ENCODE measurements around the gene DSG2. TPM values are rescaled to one million over a fixed set of nuclear protein-coding genes. Genes with fewer than 3 reads are reported as not detected.

Gene DSG2
- total and polyA plus RNA-seq, 10 donors = 0.06 to 0.79 (median 0.20) TPM; not detected in 1

DNA sequence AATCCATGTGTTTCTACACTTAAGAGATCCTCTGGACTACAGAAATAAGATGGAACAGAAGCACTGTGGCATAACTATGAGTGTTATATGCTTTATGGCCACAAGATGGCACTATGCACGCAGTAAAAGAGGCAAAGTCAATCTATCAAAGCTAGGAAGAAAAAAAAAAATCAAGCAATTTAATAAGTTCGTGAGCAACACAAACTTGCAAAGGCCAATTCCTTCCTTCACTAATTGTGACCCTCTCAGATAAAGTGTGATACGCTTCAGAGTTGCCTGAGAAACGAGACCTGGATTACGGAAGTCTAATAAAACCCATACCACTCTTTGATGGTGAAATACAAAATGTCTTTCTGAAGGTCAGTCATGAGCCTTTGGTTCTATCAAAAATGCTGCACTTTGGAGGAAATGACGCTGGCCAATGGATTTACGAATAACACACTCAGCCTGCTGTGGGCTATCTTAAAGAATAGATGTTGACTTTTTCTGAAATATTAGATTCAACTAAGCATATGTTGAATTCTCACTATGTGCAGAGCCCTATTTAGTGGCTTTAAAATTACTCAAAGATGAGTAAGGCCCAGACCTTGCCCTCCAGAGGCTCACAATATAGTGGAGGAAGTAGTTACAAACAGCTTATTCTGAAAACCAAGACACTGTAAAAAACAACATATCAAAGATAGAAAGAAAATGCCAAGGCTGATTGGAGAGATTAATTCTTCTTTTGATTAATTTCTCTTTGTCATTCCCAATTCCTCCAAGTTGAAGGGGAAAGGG is 58.2 kb downstream of the DSG2 start:
- no peak for DNase-seq
- intact Hi-C loops (cut with DNase I; ENCODE audit: low total_unique reads) = loop anchor here (2.0 to 10.0 kb wide), 2 partner anchors 167 to 419 kb away; no protein-coding TSS in a partner anchor
- Histone ChIP-seq H3K9me3 (no peaks in the 10 kb centered on the region), H3K36me3 (no peaks in the 10 kb centered on the region), H3K4me3 (no peak overlapping the region), H3K27me3 (replicated peaks in 1 of 7) (peaks cover 0 to 8% (median 0%) of the 10 kb centered on the region in 7 donors), H3K27ac (no peak overlapping the region), H3K4me1 (no peaks in the 10 kb centered on the region)
- no peak for TF ChIP-seq POLR2AphosphoS5 (IDR thresholded peaks at IDR 0.05)
- peak; percentile 73 to 90 (median 84) for TF ChIP-seq CTCF (IDR thresholded peaks at IDR 0.05 in 8 of 11, conservative IDR thresholded peaks at IDR 0.05 in 3 of 11)
- WGBS, 5 donors = 12 to 24% (median 14%) methylated on average over 7 of the region's 7 CpGs

DNA sequence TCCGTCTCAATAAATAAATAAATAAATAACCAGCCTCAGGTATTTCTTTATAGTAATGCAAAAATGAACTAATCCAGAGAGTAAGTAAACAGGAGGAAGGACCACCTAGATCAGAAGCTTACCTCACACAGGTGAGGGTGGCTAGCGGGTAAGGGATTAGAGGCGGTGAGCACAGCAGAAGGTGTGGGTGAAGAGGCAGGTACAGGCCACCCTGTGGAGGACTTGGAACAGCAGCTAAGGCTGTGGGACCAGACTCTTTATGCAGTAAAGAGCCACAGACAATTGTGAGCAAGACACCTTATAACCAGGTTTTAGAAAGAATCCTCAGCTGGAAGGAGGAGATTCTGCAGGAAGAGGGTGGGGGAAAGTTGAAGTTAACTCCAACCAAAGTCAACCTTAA is 59.5 kb downstream of the DSG2 start:
- intact Hi-C loops (cut with DNase I; ENCODE audit: low total_unique reads) = loop anchor here (10.0 kb wide), 1 partner anchor 417 kb away; no protein-coding TSS in a partner anchor
- DNase-seq = no peak
- peaks cover 0 to 8% (median 0%) of the 10 kb centered on the region in 7 donors for H3K27me3 ChIP-seq (replicated peaks in 1 of 7)
- no peak overlapping the region for H3K27ac ChIP-seq
- no peaks in the 10 kb centered on the region for H3K9me3 ChIP-seq
- H3K4me3 ChIP-seq = no peak overlapping the region
- H3K4me1 ChIP-seq = no peaks in the 10 kb centered on the region
- H3K36me3 ChIP-seq = no peaks in the 10 kb centered on the region
- WGBS, 5 donors = 92 to 99% (median 97%) methylated on average over 3 of the region's 3 CpGs
- no peak for TF ChIP-seq CTCF (IDR thresholded peaks at IDR 0.05 in 8 of 11, conservative IDR thresholded peaks at IDR 0.05 in 3 of 11)
- no peak for TF ChIP-seq POLR2AphosphoS5 (IDR thresholded peaks at IDR 0.05)
- no peak for TF ChIP-seq POLR2A (IDR thresholded peaks at IDR 0.05)

DNA sequence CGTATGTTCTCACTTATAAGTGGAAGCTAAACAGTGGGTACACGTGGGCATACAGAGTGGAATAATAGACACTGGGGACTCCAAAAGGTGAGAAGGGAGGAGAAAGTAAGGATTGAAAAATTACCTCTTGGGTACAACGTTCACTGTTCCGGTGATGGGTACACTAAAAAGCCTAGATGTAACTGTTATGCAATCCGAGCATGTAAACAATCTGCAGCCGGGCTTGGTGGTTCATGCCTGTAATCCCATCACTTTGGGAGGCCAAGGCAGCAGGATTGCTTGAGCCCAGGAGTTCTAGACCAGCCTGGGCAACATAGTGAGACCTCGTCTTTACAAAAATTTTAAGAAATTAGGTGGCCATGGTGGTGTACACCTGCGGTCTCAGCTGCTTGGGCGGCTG is 60.6 kb downstream of the DSG2 start:
- intact Hi-C loops (cut with DNase I; ENCODE audit: low total_unique reads) = loop anchor here (10.0 kb wide), 1 partner anchor 416 kb away; no protein-coding TSS in a partner anchor
- 71 to 87% (median 83%) methylated on average over 9 of the region's 9 CpGs for WGBS, 5 donors
- no peaks in the 10 kb centered on the region for H3K9me3 ChIP-seq
- H3K4me1 ChIP-seq = no peaks in the 10 kb centered on the region
- H3K36me3 ChIP-seq = no peaks in the 10 kb centered on the region
- no peak for DNase-seq
- H3K27me3 ChIP-seq (replicated peaks in 1 of 7) = peaks cover 0 to 8% (median 0%) of the 10 kb centered on the region in 7 donors
- no peak overlapping the region for H3K27ac ChIP-seq
- TF ChIP-seq POLR2AphosphoS5 (IDR thresholded peaks at IDR 0.05) (no peak), CTCF (IDR thresholded peaks at IDR 0.05 in 8 of 11, conservative IDR thresholded peaks at IDR 0.05 in 3 of 11) (no peak), POLR2A (IDR thresholded peaks at IDR 0.05) (no peak)
- H3K4me3 ChIP-seq = no peak overlapping the region

DNA sequence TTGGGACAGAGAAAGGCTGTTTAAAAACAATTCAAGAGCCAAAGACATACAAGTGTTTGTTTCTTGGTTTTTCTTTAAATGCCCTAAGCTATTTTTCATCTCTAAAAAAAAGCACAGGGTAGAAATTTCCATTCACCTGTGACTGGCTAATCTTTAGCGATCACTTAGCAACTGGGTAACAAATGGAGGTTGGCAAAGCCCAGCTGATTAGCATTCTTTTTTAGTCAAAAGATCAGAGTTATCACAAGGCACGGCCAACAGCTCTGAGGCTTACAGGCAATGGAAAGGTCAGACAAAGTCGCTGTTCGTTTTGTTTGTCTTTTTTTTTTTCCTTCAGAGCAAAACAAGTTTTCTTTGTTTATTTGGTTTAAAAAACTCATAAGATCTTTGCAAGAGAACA is 64.7 kb downstream of the DSG2 start:
- no peak overlapping the region for H3K4me3 ChIP-seq
- no peaks in the 10 kb centered on the region for H3K27me3 ChIP-seq (replicated peaks in 1 of 7)
- no peaks in the 10 kb centered on the region for H3K36me3 ChIP-seq
- no peak for DNase-seq
- no peak for TF ChIP-seq POLR2A (IDR thresholded peaks at IDR 0.05)
- no peak for TF ChIP-seq POLR2AphosphoS5 (IDR thresholded peaks at IDR 0.05)
- no peak for TF ChIP-seq CTCF (IDR thresholded peaks at IDR 0.05 in 8 of 11, conservative IDR thresholded peaks at IDR 0.05 in 3 of 11)
- no peaks in the 10 kb centered on the region for H3K4me1 ChIP-seq
- intact Hi-C loops (cut with DNase I; ENCODE audit: low total_unique reads) = no loop called here
- 71 to 73% (median 72%) methylated on average over 4 of the region's 4 CpGs for WGBS, 5 donors
- H3K27ac ChIP-seq = no peak overlapping the region
- H3K9me3 ChIP-seq = no peaks in the 10 kb centered on the region
